ENCODE data around the gene FAM114A1.

The FAM114A1 gene

DNA sequence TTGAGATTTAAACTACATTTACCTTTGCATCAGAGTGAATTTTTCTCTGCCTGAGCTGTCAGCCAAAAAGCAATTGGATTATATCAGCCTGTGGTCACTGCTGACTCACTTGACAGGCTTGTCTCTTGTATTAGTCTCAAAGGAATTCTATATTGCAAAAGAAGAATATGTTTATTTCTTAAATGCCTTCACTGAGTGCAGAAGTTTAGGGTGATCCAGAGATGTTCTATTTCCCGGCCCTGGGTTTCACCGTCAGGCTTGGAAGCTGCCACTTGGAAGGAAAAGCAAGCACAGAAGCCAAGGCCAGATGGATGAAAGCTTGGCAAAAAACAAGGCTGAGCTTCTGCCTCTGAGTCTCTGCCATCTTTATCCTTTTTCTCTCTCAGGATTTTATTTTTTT lies 80.9 kb downstream of the FAM114A1 start:
- H3K9me3 ChIP-seq (ENCODE audit: insufficient read depth, low read length): no peaks in the 10 kb centered on the region
- H3K4me3 ChIP-seq (ENCODE audit: insufficient read length, low read depth): no peak overlapping the region
- H3K9ac ChIP-seq (ENCODE audit: insufficient read length, low read depth): no peak overlapping the region
- no peaks in the 10 kb centered on the region for H3K27me3 ChIP-seq (ENCODE audit: insufficient read depth, insufficient read length)
- TF ChIP-seq ZNF274 (IDR thresholded peaks at IDR 0.05; ENCODE audit: low read depth, low read length) (no peak), YY1 (IDR thresholded peaks at IDR 0.05; ENCODE audit: insufficient read depth, insufficient read length) (no peak), SUZ12 (IDR thresholded peaks at IDR 0.05; ENCODE audit: extremely low read depth, insufficient read depth, insufficient read length) (no peak)
- DNase-seq (ENCODE audit: low read depth, low spot score): no peak
- peaks cover 7% of the 10 kb centered on the region for H3K36me3 ChIP-seq (ENCODE audit: insufficient read depth, insufficient read length, low read length)
- H3K4me1 ChIP-seq (ENCODE audit: insufficient read depth, insufficient read length): no peaks in the 10 kb centered on the region

DNA sequence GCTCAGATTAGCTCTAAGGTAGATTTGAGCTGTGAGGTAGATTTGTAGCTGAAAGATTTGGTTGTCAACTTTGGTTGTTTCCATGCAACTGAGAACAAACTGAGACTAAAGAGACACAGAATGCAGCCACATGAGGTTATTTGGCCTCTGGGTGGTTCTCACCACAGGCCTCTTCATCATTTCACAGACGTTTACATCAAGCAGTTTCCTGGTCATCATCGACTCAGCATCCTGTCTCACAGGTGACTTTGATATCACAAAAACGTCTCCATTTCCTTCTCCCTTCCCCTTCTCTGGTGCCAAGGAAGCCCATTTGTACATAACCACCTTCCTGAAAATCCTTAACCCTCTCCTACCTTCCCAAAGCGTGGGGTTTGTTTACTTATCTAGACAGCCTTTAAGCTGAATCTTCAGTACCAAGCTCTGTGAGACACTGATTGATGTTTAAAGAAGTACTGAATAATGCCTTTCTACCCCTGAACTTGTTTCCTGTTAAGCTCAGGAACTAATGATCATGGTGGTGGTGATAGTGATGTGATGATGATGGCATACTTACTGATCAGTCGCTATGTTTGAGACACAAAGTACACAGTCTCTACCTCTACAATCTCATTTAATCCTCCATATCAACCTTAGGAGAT lies 81.9 kb downstream of the FAM114A1 start:
- no peak for DNase-seq (ENCODE audit: low read depth, low spot score)
- no peaks in the 10 kb centered on the region for H3K27me3 ChIP-seq (ENCODE audit: insufficient read depth, insufficient read length)
- no peak overlapping the region for H3K4me3 ChIP-seq (ENCODE audit: insufficient read length, low read depth)
- no peaks in the 10 kb centered on the region for H3K9me3 ChIP-seq (ENCODE audit: insufficient read depth, low read length)
- no peaks in the 10 kb centered on the region for H3K4me1 ChIP-seq (ENCODE audit: insufficient read depth, insufficient read length)
- no peak for TF ChIP-seq ZNF274 (IDR thresholded peaks at IDR 0.05; ENCODE audit: low read depth, low read length)
- no peak for TF ChIP-seq YY1 (IDR thresholded peaks at IDR 0.05; ENCODE audit: insufficient read depth, insufficient read length)
- TF ChIP-seq SUZ12 (IDR thresholded peaks at IDR 0.05; ENCODE audit: extremely low read depth, insufficient read depth, insufficient read length): no peak
- peaks cover 5% of the 10 kb centered on the region for H3K36me3 ChIP-seq (ENCODE audit: insufficient read depth, insufficient read length, low read length)
- no peak overlapping the region for H3K9ac ChIP-seq (ENCODE audit: insufficient read length, low read depth)

DNA sequence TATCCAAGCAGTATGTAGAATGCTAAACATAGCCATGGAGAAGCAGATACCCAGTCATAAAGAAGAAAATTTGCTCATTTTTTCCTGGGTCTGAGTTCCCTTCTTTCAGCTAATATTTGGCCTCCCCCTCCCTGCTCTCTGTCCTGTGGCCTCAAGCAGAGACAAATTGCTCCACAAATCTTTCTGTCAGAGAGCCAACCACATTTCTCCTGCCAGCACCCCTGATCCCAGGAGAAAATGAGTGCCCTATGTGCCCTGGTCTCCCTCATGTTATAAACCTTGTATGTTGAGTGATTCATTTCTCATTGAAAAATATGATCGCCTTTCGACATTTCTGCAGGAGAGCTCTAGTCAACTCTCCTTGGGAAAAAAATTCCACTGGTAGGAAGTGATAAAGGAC lies 82.6 kb downstream of the FAM114A1 start:
- no peak overlapping the region for H3K4me3 ChIP-seq (ENCODE audit: insufficient read length, low read depth)
- H3K36me3 ChIP-seq (ENCODE audit: insufficient read depth, insufficient read length, low read length): peaks cover 2% of the 10 kb centered on the region
- H3K9me3 ChIP-seq (ENCODE audit: insufficient read depth, low read length): no peaks in the 10 kb centered on the region
- DNase-seq (ENCODE audit: low read depth, low spot score): no peak
- H3K9ac ChIP-seq (ENCODE audit: insufficient read length, low read depth): no peak overlapping the region
- H3K27me3 ChIP-seq (ENCODE audit: insufficient read depth, insufficient read length): no peaks in the 10 kb centered on the region
- H3K4me1 ChIP-seq (ENCODE audit: insufficient read depth, insufficient read length): no peaks in the 10 kb centered on the region
- TF ChIP-seq ZNF274 (IDR thresholded peaks at IDR 0.05; ENCODE audit: low read depth, low read length) (no peak), SUZ12 (IDR thresholded peaks at IDR 0.05; ENCODE audit: extremely low read depth, insufficient read depth, insufficient read length) (no peak), YY1 (IDR thresholded peaks at IDR 0.05; ENCODE audit: insufficient read depth, insufficient read length) (no peak)

DNA sequence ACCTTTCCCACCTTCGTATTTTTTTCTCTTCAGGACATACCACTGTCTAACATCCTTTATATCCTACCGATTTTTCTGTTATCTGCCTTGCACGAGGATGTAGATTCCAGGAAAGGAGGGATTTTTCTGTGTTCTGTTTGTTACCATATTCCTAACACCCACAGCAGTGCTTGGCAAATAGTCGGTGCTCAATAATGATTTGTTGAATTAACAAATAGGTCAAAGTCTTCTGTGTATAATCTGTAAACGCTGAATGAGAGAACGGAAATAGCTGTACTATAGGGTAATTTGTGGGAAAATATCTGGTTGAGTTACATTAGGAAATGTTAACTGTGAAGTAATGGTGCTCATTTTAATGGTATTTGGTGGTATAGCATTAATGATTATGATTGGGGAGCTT lies 83.1 kb downstream of the FAM114A1 start:
- no peaks in the 10 kb centered on the region for H3K4me1 ChIP-seq (ENCODE audit: insufficient read depth, insufficient read length)
- H3K9ac ChIP-seq (ENCODE audit: insufficient read length, low read depth): no peak overlapping the region
- no peaks in the 10 kb centered on the region for H3K27me3 ChIP-seq (ENCODE audit: insufficient read depth, insufficient read length)
- H3K9me3 ChIP-seq (ENCODE audit: insufficient read depth, low read length): no peaks in the 10 kb centered on the region
- no peaks in the 10 kb centered on the region for H3K36me3 ChIP-seq (ENCODE audit: insufficient read depth, insufficient read length, low read length)
- no peak overlapping the region for H3K4me3 ChIP-seq (ENCODE audit: insufficient read length, low read depth)
- no peak for TF ChIP-seq SUZ12 (IDR thresholded peaks at IDR 0.05; ENCODE audit: extremely low read depth, insufficient read depth, insufficient read length)
- no peak for TF ChIP-seq YY1 (IDR thresholded peaks at IDR 0.05; ENCODE audit: insufficient read depth, insufficient read length)
- no peak for TF ChIP-seq ZNF274 (IDR thresholded peaks at IDR 0.05; ENCODE audit: low read depth, low read length)
- DNase-seq (ENCODE audit: low read depth, low spot score): no peak

DNA sequence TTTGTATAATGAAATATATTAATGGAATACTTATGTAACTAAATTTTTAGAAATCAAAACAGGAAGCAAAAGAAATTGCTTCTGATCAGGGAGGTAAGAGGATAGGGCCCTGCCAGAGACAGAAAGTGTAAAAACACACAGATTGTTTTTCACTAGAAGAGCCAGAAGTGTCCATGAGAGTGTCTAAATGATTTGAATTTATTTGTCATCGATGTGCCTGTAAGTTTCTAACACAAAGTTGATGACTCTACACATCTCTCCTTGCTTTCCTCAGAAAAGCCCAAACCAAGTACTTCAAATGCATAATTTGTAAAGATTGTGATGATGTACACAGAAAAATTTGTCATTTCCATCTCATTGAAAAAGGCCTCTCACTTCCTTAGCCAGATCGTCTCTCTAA lies 84.0 kb downstream of the FAM114A1 start:
- DNase-seq (ENCODE audit: low read depth, low spot score): no peak
- Histone ChIP-seq H3K27me3 (ENCODE audit: insufficient read depth, insufficient read length) (no peaks in the 10 kb centered on the region), H3K4me1 (ENCODE audit: insufficient read depth, insufficient read length) (no peaks in the 10 kb centered on the region), H3K9ac (ENCODE audit: insufficient read length, low read depth) (no peak overlapping the region), H3K36me3 (ENCODE audit: insufficient read depth, insufficient read length, low read length) (no peaks in the 10 kb centered on the region), H3K4me3 (ENCODE audit: insufficient read length, low read depth) (no peak overlapping the region), H3K9me3 (ENCODE audit: insufficient read depth, low read length) (no peaks in the 10 kb centered on the region)
- no peak for TF ChIP-seq SUZ12 (IDR thresholded peaks at IDR 0.05; ENCODE audit: extremely low read depth, insufficient read depth, insufficient read length)
- TF ChIP-seq YY1 (IDR thresholded peaks at IDR 0.05; ENCODE audit: insufficient read depth, insufficient read length): no peak
- TF ChIP-seq ZNF274 (IDR thresholded peaks at IDR 0.05; ENCODE audit: low read depth, low read length): no peak

DNA sequence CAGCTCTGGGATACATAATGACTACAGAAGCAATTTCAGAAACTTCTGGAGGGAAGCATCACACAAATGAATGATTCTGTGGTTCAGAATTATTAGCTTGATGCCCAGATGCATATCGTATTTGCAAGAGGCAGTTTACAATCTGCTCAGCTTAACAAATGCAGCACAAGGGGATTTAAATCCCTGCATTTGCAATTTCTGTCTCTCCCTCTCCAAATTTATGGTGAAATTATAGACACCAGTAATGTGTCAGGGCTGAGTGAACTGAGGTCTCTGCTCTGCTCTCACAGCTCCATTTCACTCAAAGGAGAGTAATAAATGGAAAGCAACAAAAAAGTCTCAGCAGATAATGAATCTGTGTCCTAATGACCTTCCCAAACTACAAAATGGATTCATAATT lies 84.4 kb downstream of the FAM114A1 start:
- Histone ChIP-seq H3K9ac (ENCODE audit: insufficient read length, low read depth) (no peak overlapping the region), H3K4me3 (ENCODE audit: insufficient read length, low read depth) (no peak overlapping the region), H3K27me3 (ENCODE audit: insufficient read depth, insufficient read length) (no peaks in the 10 kb centered on the region), H3K36me3 (ENCODE audit: insufficient read depth, insufficient read length, low read length) (no peaks in the 10 kb centered on the region), H3K4me1 (ENCODE audit: insufficient read depth, insufficient read length) (no peaks in the 10 kb centered on the region), H3K9me3 (ENCODE audit: insufficient read depth, low read length) (no peaks in the 10 kb centered on the region)
- DNase-seq (ENCODE audit: low read depth, low spot score): no peak
- no peak for TF ChIP-seq ZNF274 (IDR thresholded peaks at IDR 0.05; ENCODE audit: low read depth, low read length)
- no peak for TF ChIP-seq YY1 (IDR thresholded peaks at IDR 0.05; ENCODE audit: insufficient read depth, insufficient read length)
- no peak for TF ChIP-seq SUZ12 (IDR thresholded peaks at IDR 0.05; ENCODE audit: extremely low read depth, insufficient read depth, insufficient read length)

DNA sequence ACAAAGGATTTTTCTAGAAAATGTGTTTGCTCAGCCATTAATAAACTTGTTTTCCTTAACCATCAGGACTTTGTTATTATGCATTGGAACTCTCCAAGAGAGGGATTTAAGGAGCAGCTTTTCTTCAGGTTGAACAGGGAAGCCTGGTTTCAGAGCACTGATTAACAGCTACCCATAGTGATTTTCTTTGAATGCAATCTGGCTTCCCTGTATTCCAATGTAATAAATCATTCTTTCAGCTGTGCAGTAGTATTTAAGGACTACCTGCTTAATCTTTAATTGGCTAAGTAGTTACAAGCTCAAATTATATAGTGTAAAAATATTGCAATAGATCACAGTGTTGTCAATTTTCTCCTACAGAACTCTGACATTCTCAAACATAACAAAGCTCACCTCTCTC lies 87.1 kb downstream of the FAM114A1 start:
- Histone ChIP-seq H3K27me3 (ENCODE audit: insufficient read depth, insufficient read length) (no peaks in the 10 kb centered on the region), H3K9ac (ENCODE audit: insufficient read length, low read depth) (no peak overlapping the region), H3K36me3 (ENCODE audit: insufficient read depth, insufficient read length, low read length) (no peaks in the 10 kb centered on the region), H3K9me3 (ENCODE audit: insufficient read depth, low read length) (no peaks in the 10 kb centered on the region), H3K4me3 (ENCODE audit: insufficient read length, low read depth) (no peak overlapping the region), H3K4me1 (ENCODE audit: insufficient read depth, insufficient read length) (no peaks in the 10 kb centered on the region)
- TF ChIP-seq ZNF274 (IDR thresholded peaks at IDR 0.05; ENCODE audit: low read depth, low read length): no peak
- TF ChIP-seq YY1 (IDR thresholded peaks at IDR 0.05; ENCODE audit: insufficient read depth, insufficient read length): no peak
- no peak for TF ChIP-seq SUZ12 (IDR thresholded peaks at IDR 0.05; ENCODE audit: extremely low read depth, insufficient read depth, insufficient read length)
- no peak for DNase-seq (ENCODE audit: low read depth, low spot score)

All from NT2/D1 (cell line).